ENCODE results near the gene SORCS3. TPM values are rescaled to one million over a fixed set of nuclear protein-coding genes. Genes with fewer than 3 reads are reported as not detected.

The SORCS3 gene
- total and polyA plus RNA-seq, 10 of the 15 experiments (the other 5 are each of a cell fraction or from before 2014, with no cell fraction given), result 0.01 to 0.04 (median 0.02) TPM; not detected in 7

GRCh38 chr10:105017691-105018090 lies 376.6 kb downstream of the SORCS3 start:
- Histone ChIP-seq H4K20me1 (ENCODE audit: control insufficient read depth, insufficient read depth) (no peaks in the 10 kb centered on the region), H3K9me3 (replicated peaks; ENCODE audit: control insufficient read depth, insufficient read depth, low read length) (no peaks in the 10 kb centered on the region), H2AFZ (ENCODE audit: control insufficient read depth, low read depth, low read length) (no peak overlapping the region), H3K27ac (ENCODE audit: control insufficient read depth, insufficient read depth) (no peak overlapping the region), H3K4me3 (no peak overlapping the region), H3K4me2 (ENCODE audit: control insufficient read depth, insufficient read depth) (no peak overlapping the region), H3K27me3 (replicated peaks in 1 of 2; ENCODE audit: control insufficient read depth in 2 of 2, insufficient read depth in 2 of 2, low read length in 1 of 2) (no peaks in the 10 kb centered on the region), H3K9ac (ENCODE audit: control insufficient read depth, insufficient read depth, low read length) (no peak overlapping the region), H3K79me2 (ENCODE audit: control insufficient read depth, insufficient read depth, low read length) (no peaks in the 10 kb centered on the region), H3K4me1 (ENCODE audit: control insufficient read depth, insufficient read depth, low read length) (no peaks in the 10 kb centered on the region), H3K36me3 (ENCODE audit: control insufficient read depth in 2 of 2, insufficient read depth in 2 of 2, low read length in 1 of 2) (no peaks in the 10 kb centered on the region)
- intact Hi-C loops (cut with micrococcal nuclease; ENCODE audit: unreplicated experiment) (no loop called here), in situ Hi-C loops (cut with MboI) (no loop called here)
- SMC1A ChIA-PET (ENCODE audit: uncharacterized antibody, unreplicated experiment), result no interaction called here
- RAD21 ChIA-PET (ENCODE audit: unreplicated experiment), result no interaction called here
- POLR2A ChIA-PET, result no interaction called here
- CTCF ChIA-PET, result no interaction called here
- FAIRE-seq (no peak), ATAC-seq (no peak), DNase-seq (ENCODE audit: low read depth, low spot score) (no peak)
- TF ChIP-seq NFXL1 (IDR thresholded peaks at IDR 0.05; ENCODE audit: borderline replicate concordance), result no peak
- no peak for TF ChIP-seq ZBED1 (IDR thresholded peaks at IDR 0.05; ENCODE audit: borderline replicate concordance)
- no peak for TF ChIP-seq ATF7 (IDR thresholded peaks at IDR 0.05; ENCODE audit: low read depth)
- TF ChIP-seq SMC3 (IDR thresholded peaks at IDR 0.05; ENCODE audit: borderline replicate concordance, low read length), result no peak
- no peak for TF ChIP-seq ATF2 (IDR thresholded peaks at IDR 0.05; ENCODE audit: low read length)
- no peak for TF ChIP-seq SREBF1 (IDR thresholded peaks at IDR 0.05; ENCODE audit: low read length)
- no peak for TF ChIP-seq E4F1 (IDR thresholded peaks at IDR 0.05; ENCODE audit: borderline replicate concordance, partially characterized antibody)
- TF ChIP-seq POLR2AphosphoS5 (IDR thresholded peaks at IDR 0.05; ENCODE audit: low read length), result no peak
- no peak for TF ChIP-seq JUNB (IDR thresholded peaks at IDR 0.05)
- no peak for TF ChIP-seq POLR2AphosphoS2 (IDR thresholded peaks at IDR 0.05; ENCODE audit: low read depth, low read length)
- no TSS peak for BruUV-seq (replicated peaks)

Measured in GM12878 (cell line).